Measurements from ENCODE around the gene RAB9B. TPM values are rescaled to one million over a fixed set of nuclear protein-coding genes. Genes with fewer than 3 reads are reported as not detected.

Gene RAB9B
- total and polyA plus RNA-seq, 9 donors = 3.7 to 23.8 (median 12.6) TPM

- peaks cover 1% of the 10 kb centered on the region for H3K4me1 ChIP-seq (ENCODE audit: insufficient read depth)
- H3K27me3 ChIP-seq = no peaks in the 10 kb centered on the region
- intact Hi-C loops (cut with DNase I) = no loop called here
- no peak overlapping the region for H3K4me3 ChIP-seq
- H3K9me3 ChIP-seq = no peaks in the 10 kb centered on the region
- H3K27ac ChIP-seq = no peak overlapping the region
- no peaks in the 10 kb centered on the region for H3K36me3 ChIP-seq
- 57 to 70% (median 61%) methylated on average over 4 of the region's 4 CpGs for WGBS, 3 donors
- no peak for DNase-seq
- no peak for TF ChIP-seq EP300 (IDR thresholded peaks at IDR 0.05)
- TF ChIP-seq POLR2A (IDR thresholded peaks at IDR 0.05) = no peak
- no peak for TF ChIP-seq CTCF (IDR thresholded peaks at IDR 0.05)
Measured at GRCh38 chrX:103806862-103807474, 25.1 kb downstream of the RAB9B start.

DNA sequence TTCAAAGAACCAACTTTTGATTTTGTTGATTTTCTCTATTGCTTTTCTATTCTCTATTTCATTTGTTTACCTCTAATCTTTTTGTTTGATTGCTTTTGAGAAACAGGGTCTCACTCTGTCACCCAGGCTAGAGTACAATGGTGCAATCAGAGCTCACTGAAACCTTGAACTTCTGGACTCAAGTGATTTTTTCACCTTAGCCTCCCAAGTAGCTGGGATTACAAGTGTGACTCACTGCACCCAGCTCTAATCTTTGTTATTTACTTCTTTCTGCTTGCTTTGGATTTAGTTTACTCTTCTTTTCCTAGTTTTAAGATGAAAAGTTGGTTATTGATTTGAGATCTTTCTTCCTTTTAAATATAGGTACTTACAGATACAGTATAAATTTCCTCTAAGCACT, 26.2 kb downstream of the RAB9B start:
- Histone ChIP-seq H3K4me1 (ENCODE audit: insufficient read depth) (no peaks in the 10 kb centered on the region), H3K9me3 (no peaks in the 10 kb centered on the region), H3K27me3 (no peaks in the 10 kb centered on the region), H3K27ac (no peak overlapping the region), H3K36me3 (no peaks in the 10 kb centered on the region), H3K4me3 (no peak overlapping the region)
- no peak for DNase-seq
- no peak for TF ChIP-seq POLR2A (IDR thresholded peaks at IDR 0.05)
- no peak for TF ChIP-seq EP300 (IDR thresholded peaks at IDR 0.05)
- TF ChIP-seq CTCF (IDR thresholded peaks at IDR 0.05) = no peak
- intact Hi-C loops (cut with DNase I) = no loop called here

DNA sequence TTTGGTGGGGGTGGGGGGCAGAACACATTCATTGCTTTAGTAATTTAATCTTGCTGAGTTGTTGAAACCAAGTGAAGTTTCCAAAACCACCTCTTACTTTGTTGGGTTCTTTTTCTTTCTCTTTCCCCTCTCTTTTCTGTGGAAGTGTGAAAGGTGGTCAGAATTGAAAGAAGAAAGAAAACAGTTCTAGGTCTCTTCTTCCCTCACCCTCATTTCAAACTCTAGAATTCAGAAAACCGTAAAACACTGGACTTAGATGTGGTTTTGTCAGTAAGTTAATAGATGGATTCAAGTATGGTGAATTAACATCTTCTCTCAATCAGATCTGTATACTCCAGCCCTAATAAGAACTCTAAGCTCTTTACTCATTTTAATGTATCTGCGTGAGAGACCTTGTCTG, 31.7 kb downstream of the RAB9B start:
- Histone ChIP-seq H3K27me3 (no peaks in the 10 kb centered on the region), H3K4me3 (no peak overlapping the region), H3K27ac (no peak overlapping the region), H3K9me3 (no peaks in the 10 kb centered on the region), H3K4me1 (ENCODE audit: insufficient read depth) (no peaks in the 10 kb centered on the region), H3K36me3 (no peaks in the 10 kb centered on the region)
- intact Hi-C loops (cut with DNase I) = no loop called here
- DNase-seq = no peak
- no peak for TF ChIP-seq EP300 (IDR thresholded peaks at IDR 0.05)
- WGBS, 3 donors = 64 to 74% (median 67%) methylated on average over 2 of the region's 2 CpGs

- TF ChIP-seq CTCF (IDR thresholded peaks at IDR 0.05) (no peak), POLR2A (IDR thresholded peaks at IDR 0.05) (no peak), EP300 (IDR thresholded peaks at IDR 0.05) (no peak)
- Histone ChIP-seq H3K27ac (no peak overlapping the region), H3K27me3 (no peaks in the 10 kb centered on the region), H3K9me3 (no peaks in the 10 kb centered on the region), H3K4me1 (ENCODE audit: insufficient read depth) (no peaks in the 10 kb centered on the region), H3K4me3 (no peak overlapping the region), H3K36me3 (no peaks in the 10 kb centered on the region)
- no peak for DNase-seq
- WGBS, 3 donors = 68 to 81% (median 75%) methylated on average over 2 of the region's 2 CpGs
- intact Hi-C loops (cut with DNase I) = loop anchor here in 1 of 4 donors (10.0 kb wide), 1 partner anchor 273 kb away; no protein-coding TSS in a partner anchor
Measured at GRCh38 chrX:103797691-103798090, 34.4 kb downstream of the RAB9B start.

DNA sequence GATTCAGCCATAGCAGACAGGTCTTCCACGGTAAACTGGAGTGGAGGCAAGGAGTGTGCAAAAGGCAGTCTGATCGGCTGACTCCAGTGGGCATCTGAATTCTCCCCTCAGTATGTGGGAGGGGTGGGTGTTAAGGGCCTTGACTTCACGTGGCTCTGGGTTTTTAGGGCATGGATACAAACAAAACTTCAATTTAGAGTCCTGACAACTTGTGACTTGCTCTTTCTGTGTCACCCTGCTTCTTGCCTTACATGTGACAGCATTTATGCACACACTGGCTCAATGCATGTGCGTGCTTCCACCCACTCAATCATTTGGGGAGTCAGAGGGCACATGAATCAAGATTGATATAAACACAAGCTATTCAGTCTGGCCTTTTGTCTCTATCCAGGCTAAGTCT, 37.9 kb downstream of the RAB9B start:
- no peaks in the 10 kb centered on the region for H3K9me3 ChIP-seq
- WGBS, 3 donors = 48 to 58% (median 52%) methylated on average over 4 of the region's 4 CpGs
- no peaks in the 10 kb centered on the region for H3K4me1 ChIP-seq (ENCODE audit: insufficient read depth)

More for the DNA sequence above, 37.9 kb downstream of the RAB9B start:
- Histone ChIP-seq H3K4me3 (no peak overlapping the region), H3K27me3 (no peaks in the 10 kb centered on the region), H3K36me3 (no peaks in the 10 kb centered on the region), H3K27ac (no peak overlapping the region)
- DNase-seq = no peak
- TF ChIP-seq EP300 (IDR thresholded peaks at IDR 0.05) (no peak), CTCF (IDR thresholded peaks at IDR 0.05) (no peak), POLR2A (IDR thresholded peaks at IDR 0.05) (no peak)
- intact Hi-C loops (cut with DNase I) = loop anchor here in 1 of 4 donors (10.0 kb wide), 1 partner anchor 269 kb away; no protein-coding TSS in a partner anchor
